ENCODE data around the gene AJUBA. TPM values are rescaled to one million over a fixed set of nuclear protein-coding genes. Genes with fewer than 3 reads are reported as not detected.

The AJUBA gene
- polyA plus RNA-seq, 1 experiment = 77.0 TPM

DNA sequence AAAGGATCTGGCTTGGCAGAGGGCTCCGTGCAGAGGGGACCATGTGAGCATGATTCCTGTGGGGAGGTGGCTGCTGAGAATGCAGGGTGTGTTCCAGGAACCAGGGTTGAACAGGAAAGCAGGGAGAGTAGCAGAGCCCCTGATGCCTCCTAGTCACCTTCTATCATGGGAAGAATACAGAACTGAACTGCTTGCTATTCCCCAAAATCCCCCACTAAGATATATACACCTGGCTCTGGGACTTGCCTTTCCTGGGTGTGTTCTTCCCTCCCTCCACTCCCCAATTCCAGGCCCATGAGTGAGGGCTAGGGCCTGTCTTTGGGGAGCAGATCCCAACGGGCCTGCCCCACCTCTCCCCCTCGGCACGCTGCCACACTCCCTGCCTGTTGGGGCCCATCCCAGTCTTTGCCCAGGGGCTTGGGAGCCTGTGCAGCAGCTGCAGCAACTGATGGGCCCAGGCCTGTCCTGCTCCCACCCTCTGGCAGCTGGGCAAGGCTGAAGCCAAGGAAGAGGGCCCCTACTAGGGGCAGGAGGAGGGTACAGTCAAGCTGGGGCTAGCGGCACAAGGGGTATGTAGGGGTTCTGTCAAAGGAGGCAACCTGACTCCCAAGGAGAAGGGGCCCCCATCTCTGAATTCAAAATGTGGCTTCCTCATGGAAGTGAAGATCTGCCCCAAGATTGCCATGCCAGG is 3.2 kb downstream of the AJUBA start:
- CTCF ChIA-PET = interaction anchor here (3.0 to 3.3 kb wide), 2 partner anchors 49 to 89 kb away, joined by 15 read pairs; partner anchors contain the start of gene PRMT5
- POLR2A ChIA-PET = interaction anchor here (1.1 kb wide), 1 partner anchor 7 kb away, joined by 3 read pairs; no protein-coding TSS in a partner anchor
- peak overlapping the region; percentile 92 for H3K4me3 ChIP-seq (ENCODE audit: low read depth, low read length)
- TF ChIP-seq CTCF (IDR thresholded peaks at IDR 0.05; ENCODE audit: low read depth, low read length) = no peak
- no peaks in the 10 kb centered on the region for H3K27me3 ChIP-seq (ENCODE audit: control insufficient read depth, insufficient read depth, low read length)
- DNase-seq (ENCODE audit: low read depth, low spot score) = no peak
- H3K27ac ChIP-seq (ENCODE audit: low read depth, low read length) = peak overlapping the region; percentile 69
- H3K9me3 ChIP-seq (ENCODE audit: control insufficient read depth, insufficient read depth, low read length) = peaks cover 6% of the 10 kb centered on the region; the same call in 1 of the 2 replicates

DNA sequence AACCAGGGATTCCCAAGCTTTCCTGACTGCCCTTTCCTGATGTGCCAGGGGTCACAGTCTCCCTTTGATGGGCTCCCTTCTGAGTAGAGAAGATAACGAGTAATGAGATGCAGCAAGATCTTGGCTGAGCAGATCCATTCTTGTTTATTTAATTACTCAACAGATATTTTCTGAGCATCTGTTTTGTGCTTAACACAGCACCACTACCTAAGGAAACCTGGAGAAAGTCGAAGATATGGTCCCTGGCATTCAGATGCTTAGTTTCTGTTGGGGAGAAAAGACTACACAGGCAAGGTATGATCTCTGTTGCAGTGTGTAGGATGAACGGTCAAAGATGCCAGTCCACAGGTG is 3.9 kb downstream of the AJUBA start:
- POLR2A ChIA-PET = interaction anchor here (0.5 to 2.6 kb wide), 6 partner anchors 8 to 127 kb away, joined by 3 to 11 read pairs (median 4); partner anchors contain the start of genes ACIN1, C14orf119 and HAUS4
- H3K27ac ChIP-seq (ENCODE audit: low read depth, low read length) = peak overlapping the region; percentile 69
- no peak for DNase-seq (ENCODE audit: low read depth, low spot score)

GRCh38 chr14:22977684-22978486 is 4.5 kb downstream of the AJUBA start:
- CTCF ChIA-PET = interaction anchor here (0.5 to 8.1 kb wide), 12 partner anchors 7 to 421 kb away, joined by 3 to 181 read pairs (median 5); partner anchors contain the start of genes AJUBA, CDH24 and PRMT5
- H3K27ac ChIP-seq (ENCODE audit: low read depth, low read length) = peak overlapping the region; percentile 69
- H3K4me3 ChIP-seq (ENCODE audit: low read depth, low read length) = peak overlapping the region; percentile 35
- DNase-seq (ENCODE audit: low read depth, low spot score) = no peak
- POLR2A ChIA-PET = interaction anchor here (0.5 to 2.8 kb wide), 13 partner anchors 8 to 273 kb away, joined by 3 to 12 read pairs (median 4); partner anchors contain the start of genes ACIN1, C14orf119, HAUS4 and LRP10
- TF ChIP-seq CTCF (IDR thresholded peaks at IDR 0.05; ENCODE audit: low read depth, low read length) = no peak
- peaks cover 6% of the 10 kb centered on the region; the same call in 1 of the 2 replicates for H3K9me3 ChIP-seq (ENCODE audit: control insufficient read depth, insufficient read depth, low read length)
- no peaks in the 10 kb centered on the region for H3K27me3 ChIP-seq (ENCODE audit: control insufficient read depth, insufficient read depth, low read length)

More for the DNA sequence above, 3.9 kb downstream of the AJUBA start:
- Histone ChIP-seq H3K9me3 (ENCODE audit: control insufficient read depth, insufficient read depth, low read length) (peaks cover 6% of the 10 kb centered on the region; the same call in 1 of the 2 replicates), H3K4me3 (ENCODE audit: low read depth, low read length) (peak overlapping the region; percentile 35; the same call in 1 of the 2 replicates), H3K27me3 (ENCODE audit: control insufficient read depth, insufficient read depth, low read length) (no peaks in the 10 kb centered on the region)
- TF ChIP-seq CTCF (IDR thresholded peaks at IDR 0.05; ENCODE audit: low read depth, low read length) = no peak
- CTCF ChIA-PET = interaction anchor here (0.5 to 8.1 kb wide), 9 partner anchors 7 to 421 kb away, joined by 3 to 181 read pairs (median 9); partner anchors contain the start of genes AJUBA, CDH24 and PRMT5

- no peak for TF ChIP-seq CTCF (IDR thresholded peaks at IDR 0.05; ENCODE audit: low read depth, low read length)
- ChIA-PET CTCF (interaction anchor here (0.8 to 8.1 kb wide), 9 partner anchors 8 to 420 kb away, joined by 3 to 181 read pairs (median 9); partner anchors contain the start of genes AJUBA, CDH24 and PRMT5), POLR2A (interaction anchor here (0.7 to 2.8 kb wide), 10 partner anchors 10 to 273 kb away, joined by 3 to 12 read pairs (median 4); partner anchors contain the start of genes ACIN1, C14orf119, HAUS4 and LRP10)
- Histone ChIP-seq H3K9me3 (ENCODE audit: control insufficient read depth, insufficient read depth, low read length) (peaks cover 6% of the 10 kb centered on the region; the same call in 1 of the 2 replicates), H3K27me3 (ENCODE audit: control insufficient read depth, insufficient read depth, low read length) (no peaks in the 10 kb centered on the region), H3K4me3 (ENCODE audit: low read depth, low read length) (peak overlapping the region; percentile 15; the same call in 1 of the 2 replicates), H3K27ac (ENCODE audit: low read depth, low read length) (peak overlapping the region; percentile 69)
- DNase-seq (ENCODE audit: low read depth, low spot score) = no peak
Measured at GRCh38 chr14:22977434-22977683, 5.0 kb downstream of the AJUBA start.

Measured in AG04450 (cell line).